Daoy (cell line): Measurements from ENCODE around the gene AKT3. TPM values are rescaled to one million over a fixed set of nuclear protein-coding genes. Genes with fewer than 3 reads are reported as not detected.

ENCODE experiments used
- DNase-seq: peaks from one replicate; pipeline ENCODE4 v3.0.0-alpha.2; 2015; ENCODE audit warnings: low read depth
- total RNA-seq: library from RNA; depleted of rRNA; stranded (reverse); fragments of >200 nt; shearing (Covaris generic); gene quantifications from 2 replicates; pipeline ENCODE4 v1.2.3, GENCODE V29; 2014

AKT3 gene
- total RNA-seq, 1 experiment from 2014 or later = 11.9 TPM

GRCh38 chr1:243557866-243558265 is 292.2 kb downstream of the AKT3 start:
- no peak for DNase-seq

- no peak for DNase-seq
Observed at GRCh38 chr1:243554686-243555085, 295.4 kb downstream of the AKT3 start.

GRCh38 chr1:243553090-243553489 is 297.0 kb downstream of the AKT3 start:
- no peak for DNase-seq

GRCh38 chr1:243550276-243550675 is 299.8 kb downstream of the AKT3 start:
- DNase-seq = no peak

- DNase-seq = no peak
Observed at GRCh38 chr1:243549791-243550190, 300.3 kb downstream of the AKT3 start.

- peak; percentile 33 for DNase-seq
Observed at GRCh38 chr1:243549108-243549507, 300.9 kb downstream of the AKT3 start.

- no peak for DNase-seq
Observed at GRCh38 chr1:243548516-243548915, 301.5 kb downstream of the AKT3 start.

- no peak for DNase-seq
Observed at GRCh38 chr1:243547891-243548290, 302.2 kb downstream of the AKT3 start.

GRCh38 chr1:243546457-243546856 is 303.6 kb downstream of the AKT3 start:
- no peak for DNase-seq

GRCh38 chr1:243543501-243543900 is 306.5 kb downstream of the AKT3 start:
- DNase-seq = no peak

- no peak for DNase-seq
Observed at GRCh38 chr1:243542739-243543415, 307.2 kb downstream of the AKT3 start.

- no peak for DNase-seq
Observed at GRCh38 chr1:243539636-243540035, 310.4 kb downstream of the AKT3 start.

GRCh38 chr1:243535014-243535413 is 315.0 kb downstream of the AKT3 start:
- no peak for DNase-seq

- no peak for DNase-seq
Observed at GRCh38 chr1:243529512-243529911, 320.5 kb downstream of the AKT3 start.

GRCh38 chr1:243528459-243529121 is 321.5 kb downstream of the AKT3 start:
- DNase-seq = no peak

- no peak for DNase-seq
Observed at GRCh38 chr1:243526180-243526579, 323.9 kb downstream of the AKT3 start.

GRCh38 chr1:243525085-243525487 is 325.0 kb downstream of the AKT3 start:
- DNase-seq = peak; percentile 66

- no peak for DNase-seq
Observed at GRCh38 chr1:243523766-243524165, 326.3 kb downstream of the AKT3 start.

GRCh38 chr1:243520831-243521230 is 329.2 kb downstream of the AKT3 start:
- DNase-seq = no peak

GRCh38 chr1:243514927-243515326 is 335.1 kb downstream of the AKT3 start:
- no peak for DNase-seq

- peak; percentile 63 for DNase-seq
Observed at GRCh38 chr1:243513726-243514491, 336.1 kb downstream of the AKT3 start.

GRCh38 chr1:243510928-243511327 is 339.1 kb downstream of the AKT3 start:
- no peak for DNase-seq

GRCh38 chr1:243508943-243509342 is 341.1 kb downstream of the AKT3 start:
- no peak for DNase-seq
